WERI-Rb-1 (cell line): ENCODE results near the gene NPAS3.

Experiments
- DNase-seq: peaks from one replicate; pipeline ENCODE4 v3.0.0-alpha.2; 2020
- H3K27ac ChIP-seq: fragments of 250-450 bp; sonication (Bioruptor Pico); 2 replicates; pipeline ENCODE4 v1.5.1; 2020; ENCODE audit warnings: mild to moderate bottlenecking, moderate library complexity
- H3K27me3 ChIP-seq: fragments of 250-450 bp; sonication (Bioruptor Pico); 2 replicates; pipeline ENCODE4 v1.5.1; 2021; ENCODE audit warnings: mild to moderate bottlenecking, low read depth, moderate library complexity; ENCODE audit not compliant: insufficient read depth, severe bottlenecking
- H3K36me3 ChIP-seq: fragments of 250-450 bp; sonication (Bioruptor Pico); 2 replicates; pipeline ENCODE4 v1.5.1; 2020; ENCODE audit warnings: mild to moderate bottlenecking, moderate library complexity
- H3K4me3 ChIP-seq: 2 replicates; pipeline ENCODE4 v1.5.1; 2011; ENCODE audit warnings: low read depth, mild to moderate bottlenecking, control low read depth, low read length
- H3K9me3 ChIP-seq: fragments of 250-450 bp; sonication (Bioruptor Pico); 2 replicates; pipeline ENCODE4 v1.5.1; 2021; ENCODE audit warnings: mild to moderate bottlenecking, moderate library complexity; ENCODE audit not compliant: severe bottlenecking
- TF ChIP-seq, protein P1 (sequence below): IDR thresholded peaks from 2 replicates; pipeline ENCODE4 v1.5.1; 2011; ENCODE audit warnings: low read depth, mild to moderate bottlenecking, control low read depth, inconsistent platforms, low read length

NPAS3 gene

DNA sequence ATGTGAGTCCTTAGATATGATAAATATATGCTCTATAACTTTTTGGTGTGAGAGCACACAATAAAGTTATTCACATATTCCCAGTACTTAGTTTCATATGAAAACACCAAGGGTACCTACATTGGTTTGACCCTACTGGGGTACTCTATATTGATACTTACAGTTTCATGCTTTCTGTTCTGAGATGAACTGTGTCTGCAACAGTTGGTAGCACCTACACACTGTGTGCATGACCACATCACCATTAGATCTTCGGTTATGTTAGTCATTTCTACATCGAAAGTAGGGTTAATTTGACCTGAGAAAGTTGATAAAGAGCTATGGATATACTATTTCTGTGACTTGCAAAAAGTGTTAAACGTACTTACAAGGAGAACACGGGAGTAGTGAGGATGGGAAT is 337.2 kb downstream of the NPAS3 start:
- Histone ChIP-seq H3K36me3 (no peaks in the 10 kb centered on the region), H3K27ac (no peak overlapping the region), H3K4me3 (no peak overlapping the region), H3K9me3 (no peaks in the 10 kb centered on the region), H3K27me3 (no peaks in the 10 kb centered on the region)
- TF ChIP-seq, protein P1, sequence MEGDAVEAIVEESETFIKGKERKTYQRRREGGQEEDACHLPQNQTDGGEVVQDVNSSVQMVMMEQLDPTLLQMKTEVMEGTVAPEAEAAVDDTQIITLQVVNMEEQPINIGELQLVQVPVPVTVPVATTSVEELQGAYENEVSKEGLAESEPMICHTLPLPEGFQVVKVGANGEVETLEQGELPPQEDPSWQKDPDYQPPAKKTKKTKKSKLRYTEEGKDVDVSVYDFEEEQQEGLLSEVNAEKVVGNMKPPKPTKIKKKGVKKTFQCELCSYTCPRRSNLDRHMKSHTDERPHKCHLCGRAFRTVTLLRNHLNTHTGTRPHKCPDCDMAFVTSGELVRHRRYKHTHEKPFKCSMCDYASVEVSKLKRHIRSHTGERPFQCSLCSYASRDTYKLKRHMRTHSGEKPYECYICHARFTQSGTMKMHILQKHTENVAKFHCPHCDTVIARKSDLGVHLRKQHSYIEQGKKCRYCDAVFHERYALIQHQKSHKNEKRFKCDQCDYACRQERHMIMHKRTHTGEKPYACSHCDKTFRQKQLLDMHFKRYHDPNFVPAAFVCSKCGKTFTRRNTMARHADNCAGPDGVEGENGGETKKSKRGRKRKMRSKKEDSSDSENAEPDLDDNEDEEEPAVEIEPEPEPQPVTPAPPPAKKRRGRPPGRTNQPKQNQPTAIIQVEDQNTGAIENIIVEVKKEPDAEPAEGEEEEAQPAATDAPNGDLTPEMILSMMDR, result no peak
- DNase-seq, result no peak

DNA sequence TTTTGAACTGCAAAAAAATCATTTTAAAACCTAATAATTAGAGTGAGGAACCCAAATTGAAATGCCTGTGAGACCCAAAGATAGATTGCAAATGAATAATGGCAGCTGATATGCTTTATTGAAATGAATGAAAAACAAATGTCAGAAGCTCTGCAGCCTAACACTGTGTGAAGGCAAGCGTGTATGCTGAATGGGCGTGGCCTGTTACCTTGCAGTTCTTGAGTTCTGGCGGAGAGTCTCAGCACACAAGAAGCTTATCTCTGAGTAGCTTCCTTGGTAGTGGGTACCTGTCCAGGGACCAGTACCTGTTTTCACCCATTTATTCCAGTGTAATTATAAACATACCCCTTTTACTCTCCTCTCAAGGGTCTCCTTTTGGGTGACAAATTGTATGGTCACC is 341.2 kb downstream of the NPAS3 start:
- no peak overlapping the region for H3K4me3 ChIP-seq
- no peaks in the 10 kb centered on the region for H3K27me3 ChIP-seq
- no peak for DNase-seq
- H3K27ac ChIP-seq, result no peak overlapping the region
- TF ChIP-seq, protein P1, result no peak
- no peaks in the 10 kb centered on the region for H3K9me3 ChIP-seq
- no peaks in the 10 kb centered on the region for H3K36me3 ChIP-seq

DNA sequence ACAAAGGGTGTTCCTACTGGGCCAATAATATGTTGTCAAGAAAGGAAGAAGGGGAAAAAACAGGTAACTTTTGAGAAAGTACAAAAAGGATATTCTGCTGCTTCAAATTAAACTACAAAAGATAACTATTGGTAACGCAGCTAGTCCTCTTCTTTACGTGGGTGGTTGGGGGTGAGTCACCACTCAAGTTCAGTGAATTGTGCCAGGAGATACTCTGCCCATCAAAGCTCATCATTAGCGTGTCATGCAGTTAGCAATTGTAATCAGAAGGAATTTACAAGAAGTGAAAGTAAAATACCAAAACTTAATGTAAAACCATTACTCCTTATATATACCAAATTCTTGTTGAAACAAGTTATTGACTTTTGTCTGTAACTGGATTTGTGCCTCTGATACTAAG is 342.0 kb downstream of the NPAS3 start:
- no peak for DNase-seq
- no peaks in the 10 kb centered on the region for H3K36me3 ChIP-seq
- no peak overlapping the region for H3K4me3 ChIP-seq
- H3K9me3 ChIP-seq, result no peaks in the 10 kb centered on the region
- H3K27me3 ChIP-seq, result no peaks in the 10 kb centered on the region
- TF ChIP-seq, protein P1, result no peak
- H3K27ac ChIP-seq, result no peak overlapping the region

DNA sequence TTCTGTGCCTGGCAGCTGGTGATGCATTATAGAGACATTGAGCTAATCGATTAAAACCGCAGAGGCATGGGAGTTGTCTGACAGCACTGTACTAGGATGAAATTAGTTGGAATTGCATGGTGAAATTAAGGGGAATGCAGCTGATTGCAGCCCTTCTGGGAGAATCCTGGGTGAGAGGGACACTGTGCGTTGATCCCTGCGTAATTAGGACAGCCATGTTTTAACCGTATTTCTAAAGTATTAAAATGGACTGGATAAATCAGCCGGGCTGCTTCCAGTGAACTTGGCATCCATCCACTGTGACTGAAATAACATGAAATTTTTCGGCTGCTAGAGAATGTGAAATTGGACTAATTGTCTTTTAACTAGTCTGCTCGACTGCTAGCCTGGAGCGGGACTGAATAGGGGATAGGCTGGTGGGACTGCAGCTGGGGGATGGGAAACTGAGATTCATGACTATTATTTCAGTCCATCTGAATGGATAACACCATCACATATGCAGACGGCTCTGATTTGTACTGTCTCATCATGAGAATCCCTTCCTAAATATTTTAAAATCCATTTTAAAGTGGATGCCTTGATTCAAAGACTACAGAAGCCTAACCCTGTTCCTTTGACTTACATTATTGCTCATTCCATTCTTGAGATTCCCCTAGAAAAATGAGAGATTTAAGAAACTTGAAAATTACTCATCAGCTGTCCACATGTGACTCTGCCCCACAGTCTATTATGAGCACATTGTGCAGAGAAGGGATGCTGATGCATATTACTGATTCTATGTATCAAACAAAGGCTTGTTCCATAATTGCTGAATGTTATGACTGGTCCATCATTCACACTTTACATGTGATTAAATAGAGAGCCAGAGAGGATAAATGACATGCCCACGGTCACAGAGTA is 343.9 kb downstream of the NPAS3 start:
- Histone ChIP-seq H3K27me3 (no peaks in the 10 kb centered on the region), H3K9me3 (no peaks in the 10 kb centered on the region), H3K27ac (no peak overlapping the region), H3K36me3 (no peaks in the 10 kb centered on the region), H3K4me3 (no peak overlapping the region)
- no peak for DNase-seq
- TF ChIP-seq, protein P1, result no peak

DNA sequence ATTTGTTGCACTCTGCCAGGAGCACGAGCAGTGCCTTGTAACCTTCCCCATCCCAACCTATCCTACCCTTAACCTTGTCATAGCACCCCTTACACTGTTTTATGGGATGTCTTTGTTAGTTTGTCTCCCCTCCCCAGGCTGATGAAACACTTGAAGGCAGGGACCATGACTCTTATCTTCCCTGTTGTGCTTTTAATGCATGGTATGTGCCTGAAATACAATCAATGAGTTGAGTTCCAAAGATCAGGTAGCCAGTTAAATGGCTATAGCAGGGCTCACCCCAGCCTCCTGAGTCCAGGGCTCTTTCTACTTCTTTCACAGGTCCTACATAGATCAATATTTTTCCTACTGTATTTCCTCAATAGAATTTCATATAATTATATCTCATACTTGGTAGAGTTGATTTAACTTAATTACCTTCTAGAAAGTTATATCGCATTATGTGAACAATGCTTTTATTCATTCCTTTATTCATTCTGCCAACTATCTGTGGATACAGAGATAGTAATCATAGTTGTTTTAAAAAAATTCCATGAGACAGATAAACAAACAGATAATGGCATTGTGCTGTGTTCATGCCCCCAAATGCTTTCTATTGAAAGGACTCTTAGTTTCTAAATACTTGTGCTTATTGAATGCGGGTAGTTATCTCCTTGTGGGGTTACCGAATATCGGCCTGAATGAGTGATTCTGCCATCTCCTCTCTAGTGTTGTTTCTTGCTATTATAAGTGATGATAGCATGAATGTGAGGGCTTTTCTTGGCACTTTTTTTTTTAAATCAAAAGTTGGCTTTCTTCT is 347.4 kb downstream of the NPAS3 start:
- TF ChIP-seq, protein P1, result no peak
- Histone ChIP-seq H3K27me3 (no peaks in the 10 kb centered on the region), H3K4me3 (no peak overlapping the region), H3K27ac (no peak overlapping the region), H3K36me3 (no peaks in the 10 kb centered on the region), H3K9me3 (no peaks in the 10 kb centered on the region)
- no peak for DNase-seq
